ENCODE data around the gene CATSPERB.

- no peak for TF ChIP-seq CTCF (conservative IDR thresholded peaks at IDR 0.05 in 1 of 2, IDR thresholded peaks at IDR 0.05 in 1 of 2; ENCODE audit: low read depth in 1 of 2, low read length in 2 of 2)
- no peak for TF ChIP-seq EZH2 (IDR thresholded peaks at IDR 0.05; ENCODE audit: low read length, missing control alignments)
These were observed 19.8 kb upstream of the CATSPERB start for GRCh38 chr14:91751719-91752118.
